Right lobe of liver (tissue), 6 donors: ENCODE results near the gene CNPY1. TPM values are rescaled to one million over a fixed set of nuclear protein-coding genes. Genes with fewer than 3 reads are reported as not detected.

Experiments
- ATAC-seq, 4 donors: fragments of 200-7000 bp; cut with Tn5 transposase; one replicate each; pipeline ENCODE4 v1.9.1; 2020; ENCODE audit warnings: mild to moderate bottlenecking in 4 of 4, moderate library complexity in 4 of 4
- DNase-seq, 3 donors: peaks; one replicate each; pipeline ENCODE4 v3.0.0-alpha.2; 2020
- H3K27ac ChIP-seq, 3 donors: fragments of 200-600 bp; one replicate each; pipeline ENCODE4 v1.8.0; 2022
- H3K27me3 ChIP-seq, 2 donors: fragments of 200-600 bp; one replicate each; pipeline ENCODE4 v1.8.0; 2022
- H3K36me3 ChIP-seq, 4 donors: fragments of 200-600 bp; sonication (generic) in 1 of 4; one replicate each; pipeline versions ENCODE4 v1.5.1 to v1.8.0; 2017 to 2022; ENCODE audit warnings: control low read depth in 1 of 4
- H3K4me1 ChIP-seq, 4 donors: fragments of 200-600 bp; sonication (generic) in 1 of 4; one replicate each; pipeline versions ENCODE4 v1.5.1 to v1.8.0; 2017 to 2022; ENCODE audit warnings: control low read depth in 1 of 4
- H3K4me3 ChIP-seq, 3 donors: fragments of 200-600 bp; one replicate each; pipeline ENCODE4 v1.8.0; 2022
- H3K9me3 ChIP-seq, 4 donors: fragments of 200-600 bp; sonication (generic) in 1 of 4; one replicate each; pipeline versions ENCODE4 v1.5.1 to v1.8.0; 2017 to 2022; ENCODE audit warnings: control low read depth in 1 of 4
- POLR2A ChIP-seq: fragments of 450-650 bp; IDR thresholded peaks from one replicate; pipeline ENCODE4 v1.6.1; 2017; ENCODE audit warnings: antibody characterized with exemption, mild to moderate bottlenecking
- WGBS: methylation state at CpG from one replicate; pipeline ENCODE4 v1.1.6; 2018; ENCODE audit warnings: low coverage, low lambda C conversion rate; ENCODE audit not compliant: insufficient coverage; ENCODE audit errors: missing lambda C conversion rate; 5-methylcytosine and 5-hydroxymethylcytosine counted together
- intact Hi-C, 2 donors: fragments of 100-400 bp; cut with DNase I; formaldehyde crosslinking; loops; one replicate each; pipeline versions ENCODE4 v1.11.2 to v1.14.1; 2022
- total RNA-seq, 6 experiments: library from RNA; depleted of rRNA in 2 of 6; stranded (reverse); fragments of >200 nt in 2 of 6; fragmentation: NEBNext Ultra II Directional in 3 of 6; extraction: Animal tissue kit (Norgen Biotek cat#: 25700) in 3 of 6; gene quantifications; one replicate each; pipeline versions ENCODE4 v1.1.0 to v1.2.4, GENCODE V29; 2016 to 2023
- TF ChIP-seq, protein P1 (sequence below), 4 donors: fragments of 200-600 bp in 3 of 4; fragments of 450-650 bp in 1 of 4; IDR thresholded peaks; one replicate each; pipeline versions ENCODE4 v1.5.1 to v1.8.0; 2016 to 2022; ENCODE audit warnings: antibody characterized with exemption in 4 of 4, mild to moderate bottlenecking in 2 of 4
- donor health status: DM: no; HTN: yes; CAD: no.
- donor health status: DM: no; HTN: no; CAD: no.
- donor health status: DM: no; HTN: no; CAD: no.
- donor health status: DM: no; HTN: yes; CAD: no.
- donor health status: DM: no; HTN: yes; CAD: no.

CNPY1 gene
- total RNA-seq, 6 experiments from 2014 or later, result 0.19 TPM; not detected in 5

DNA sequence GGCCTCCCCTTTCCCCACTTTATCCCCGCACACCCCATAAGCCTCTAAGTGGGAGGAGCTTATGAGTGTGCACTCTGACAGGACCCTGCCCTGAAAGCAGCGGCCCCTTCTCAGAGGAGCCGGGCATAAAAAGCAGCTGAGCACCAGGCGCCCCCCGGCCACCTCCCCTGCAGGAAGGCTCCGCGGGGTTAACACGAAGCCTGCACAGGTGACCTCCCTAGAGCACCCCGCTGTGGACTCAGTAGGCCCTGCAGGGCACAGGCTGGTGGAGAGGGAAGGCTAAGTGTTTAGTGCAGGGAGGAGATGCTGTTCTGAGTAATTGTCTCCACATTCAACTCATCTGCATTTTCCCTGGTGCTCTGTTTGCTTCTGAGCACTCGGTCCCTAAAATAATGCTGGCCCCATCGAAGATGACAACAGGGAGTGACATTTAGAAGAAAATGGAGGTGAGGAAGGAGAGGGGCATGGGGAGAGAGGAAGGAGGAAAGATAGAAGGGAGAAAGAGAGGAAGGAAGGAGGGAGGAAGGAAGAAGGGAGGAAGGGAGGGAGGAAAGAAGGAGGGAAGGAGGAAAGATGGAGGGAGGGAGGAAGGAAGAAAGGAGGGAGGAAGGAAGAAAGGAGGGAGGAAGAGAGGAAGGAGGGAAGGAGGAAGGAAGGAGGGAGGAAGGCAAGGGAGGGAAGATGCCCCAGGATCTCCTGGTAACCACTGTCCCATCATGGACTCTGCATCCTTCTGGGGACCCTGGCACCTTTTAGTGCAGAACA is 25.4 kb upstream of the CNPY1 start:
- no peak overlapping the region for H3K4me3 ChIP-seq
- no peak overlapping the region for H3K27ac ChIP-seq
- ATAC-seq (no peak), DNase-seq (peak in 1 of 3 donors; percentile 39)
- H3K27me3 ChIP-seq, result no peaks in the 10 kb centered on the region
- H3K4me1 ChIP-seq, result no peaks in the 10 kb centered on the region
- TF ChIP-seq, protein P1, sequence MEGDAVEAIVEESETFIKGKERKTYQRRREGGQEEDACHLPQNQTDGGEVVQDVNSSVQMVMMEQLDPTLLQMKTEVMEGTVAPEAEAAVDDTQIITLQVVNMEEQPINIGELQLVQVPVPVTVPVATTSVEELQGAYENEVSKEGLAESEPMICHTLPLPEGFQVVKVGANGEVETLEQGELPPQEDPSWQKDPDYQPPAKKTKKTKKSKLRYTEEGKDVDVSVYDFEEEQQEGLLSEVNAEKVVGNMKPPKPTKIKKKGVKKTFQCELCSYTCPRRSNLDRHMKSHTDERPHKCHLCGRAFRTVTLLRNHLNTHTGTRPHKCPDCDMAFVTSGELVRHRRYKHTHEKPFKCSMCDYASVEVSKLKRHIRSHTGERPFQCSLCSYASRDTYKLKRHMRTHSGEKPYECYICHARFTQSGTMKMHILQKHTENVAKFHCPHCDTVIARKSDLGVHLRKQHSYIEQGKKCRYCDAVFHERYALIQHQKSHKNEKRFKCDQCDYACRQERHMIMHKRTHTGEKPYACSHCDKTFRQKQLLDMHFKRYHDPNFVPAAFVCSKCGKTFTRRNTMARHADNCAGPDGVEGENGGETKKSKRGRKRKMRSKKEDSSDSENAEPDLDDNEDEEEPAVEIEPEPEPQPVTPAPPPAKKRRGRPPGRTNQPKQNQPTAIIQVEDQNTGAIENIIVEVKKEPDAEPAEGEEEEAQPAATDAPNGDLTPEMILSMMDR (IDR thresholded peaks at IDR 0.05), result no peak
- TF ChIP-seq POLR2A, result no peak
- WGBS, result 43% methylated on average over 6 of the region's 11 CpGs
- intact Hi-C loops, result no loop called here
- no peaks in the 10 kb centered on the region for H3K9me3 ChIP-seq
- no peaks in the 10 kb centered on the region for H3K36me3 ChIP-seq

DNA sequence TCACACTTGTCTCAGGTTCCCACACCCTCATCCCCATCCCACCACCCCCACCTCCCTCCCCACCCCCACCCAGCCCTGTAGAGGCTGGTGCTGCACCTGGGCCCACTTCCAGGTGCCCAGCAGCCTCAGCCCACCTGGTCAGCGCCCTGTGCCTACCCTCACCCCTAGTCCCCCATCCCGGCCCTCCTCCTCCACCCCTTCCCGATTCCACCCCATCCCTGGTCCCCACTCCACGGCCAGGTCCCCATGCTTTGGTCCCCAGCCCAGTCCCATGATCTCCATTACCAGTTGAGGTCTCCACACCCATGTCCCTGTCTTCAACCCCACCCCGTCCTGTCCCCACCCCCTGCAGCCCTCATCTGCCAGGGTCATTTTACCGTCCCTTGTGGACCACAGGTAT is 24.6 kb upstream of the CNPY1 start:
- Histone ChIP-seq H3K4me1 (no peaks in the 10 kb centered on the region), H3K4me3 (no peak overlapping the region), H3K36me3 (no peaks in the 10 kb centered on the region), H3K27me3 (no peaks in the 10 kb centered on the region), H3K9me3 (no peaks in the 10 kb centered on the region), H3K27ac (no peak overlapping the region)
- 84% methylated on average over 4 of the region's 6 CpGs for WGBS
- DNase-seq, result peak in 1 of 3 donors; percentile 39
- intact Hi-C loops, result no loop called here
- no peak for ATAC-seq
- TF ChIP-seq POLR2A, result no peak
- TF ChIP-seq, protein P1 (IDR thresholded peaks at IDR 0.05), result no peak

DNA sequence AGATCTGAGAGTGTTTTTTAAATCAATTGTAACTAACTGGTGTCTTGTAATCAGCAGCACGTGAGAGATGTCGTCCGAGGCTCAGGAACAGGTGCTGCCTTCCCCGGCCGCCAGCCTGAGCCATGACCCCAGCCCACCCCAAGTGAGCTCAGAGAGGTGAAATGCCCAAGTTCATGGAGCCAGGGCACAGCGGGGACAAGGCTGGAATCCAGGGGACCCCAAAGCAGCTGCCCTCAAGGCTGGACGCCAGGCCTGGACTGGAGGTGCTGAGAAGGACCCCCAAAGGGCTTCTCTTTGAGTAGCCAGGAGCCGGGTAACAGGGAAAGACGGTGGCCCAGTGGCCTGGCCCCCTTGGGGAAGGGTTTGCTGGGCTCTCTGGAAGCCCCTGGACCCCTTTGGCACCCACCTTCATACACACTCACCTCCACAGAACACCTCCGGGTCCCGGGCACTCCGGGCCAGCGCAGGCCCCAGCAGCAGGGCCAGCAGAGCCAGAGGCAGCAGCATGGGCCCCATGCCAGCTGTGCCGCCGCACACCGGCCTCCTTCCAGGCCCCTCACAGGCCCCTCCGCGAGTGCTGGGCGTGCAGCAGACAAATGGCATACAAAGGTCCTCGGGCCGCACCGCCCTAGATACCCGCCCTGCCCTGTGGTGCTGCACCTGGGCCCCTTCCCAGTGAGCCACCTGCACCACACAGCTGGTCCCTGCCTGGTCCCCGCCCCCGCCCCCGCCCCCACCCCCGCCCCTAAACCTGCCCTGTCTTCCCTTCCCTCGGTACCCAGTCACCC is 24.0 kb upstream of the CNPY1 start:
- WGBS, result 90% methylated on average over 2 of the region's 28 CpGs
- DNase-seq, result peak in 1 of 3 donors; percentile 45

DNA sequence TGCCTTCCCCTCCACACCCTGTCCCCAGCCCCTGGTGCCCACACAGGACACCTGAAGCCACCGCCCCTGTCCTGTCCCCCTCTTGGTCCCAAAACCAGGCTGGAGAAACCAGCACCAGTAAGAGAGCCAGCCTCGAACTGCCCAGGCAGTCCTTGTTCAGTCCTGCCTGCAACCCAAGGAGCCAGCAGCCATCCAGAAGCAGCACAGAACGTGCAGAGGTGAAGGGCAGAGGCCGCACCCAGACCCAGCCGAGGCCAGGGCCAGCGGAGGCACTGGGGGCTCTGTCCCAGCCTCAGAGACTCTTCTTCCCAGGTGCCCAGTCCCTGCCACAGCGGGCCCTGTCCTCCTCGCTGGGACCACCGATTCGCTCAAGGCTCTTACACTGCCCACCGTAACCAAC is 23.3 kb upstream of the CNPY1 start:
- peak in 1 of 3 donors; percentile 38 for DNase-seq
- 96% methylated on average over 4 of the region's 11 CpGs for whole genome bisulfite sequencing
- no peak for TF ChIP-seq POLR2A
- TF ChIP-seq, protein P1 (IDR thresholded peaks at IDR 0.05), result no peak

More for the DNA sequence above, 24.0 kb upstream of the CNPY1 start:
- H3K27me3 ChIP-seq, result no peaks in the 10 kb centered on the region
- no peaks in the 10 kb centered on the region for H3K4me1 ChIP-seq
- TF ChIP-seq, protein P1 (IDR thresholded peaks at IDR 0.05), result no peak
- no peak for TF ChIP-seq POLR2A
- H3K9me3 ChIP-seq, result no peaks in the 10 kb centered on the region
- H3K27ac ChIP-seq, result no peak overlapping the region
- ATAC-seq, result no peak
- intact Hi-C loops, result no loop called here
- H3K4me3 ChIP-seq, result no peak overlapping the region
- H3K36me3 ChIP-seq, result no peaks in the 10 kb centered on the region

More for the DNA sequence above, 23.3 kb upstream of the CNPY1 start:
- no peaks in the 10 kb centered on the region for H3K9me3 ChIP-seq
- intact Hi-C loops, result no loop called here
- H3K36me3 ChIP-seq, result no peaks in the 10 kb centered on the region
- no peak overlapping the region for H3K4me3 ChIP-seq
- H3K4me1 ChIP-seq, result no peaks in the 10 kb centered on the region
- H3K27ac ChIP-seq, result no peak overlapping the region
- no peak for ATAC-seq
- no peaks in the 10 kb centered on the region for H3K27me3 ChIP-seq
